Neural cell (in vitro differentiated cells): ENCODE measurements around the gene LMAN2L. TPM values are rescaled to one million over a fixed set of nuclear protein-coding genes. Genes with fewer than 3 reads are reported as not detected.

Experiments
- H2AFZ ChIP-seq: fragments of 200-600, 300-800 bp; sonication (generic), shearing (Covaris generic); 2 replicates; pipeline ENCODE4 v1.6.0; 2014; ENCODE audit warnings: low read depth, mild to moderate bottlenecking, antibody characterized with exemption, low read length, moderate library complexity
- H3F3A ChIP-seq: fragments of 200-600 bp; shearing (Covaris generic); 2 replicates; pipeline ENCODE4 v1.6.1; 2016; ENCODE audit warnings: mild to moderate bottlenecking, moderate library complexity, mixed read lengths, antibody characterized with exemption, low read length; ENCODE audit not compliant: insufficient read depth, poor library complexity, severe bottlenecking
- H3K27ac ChIP-seq: fragments of 200-600, 300-800 bp; sonication (generic), shearing (Covaris generic); 2 replicates; pipeline ENCODE4 v1.5.1; 2014; ENCODE audit warnings: mild to moderate bottlenecking, low read length, moderate library complexity
- H3K27me3 ChIP-seq: fragments of 300-800, 200-600 bp; sonication (generic), shearing (Covaris generic); 2 replicates; pipeline ENCODE4 v1.6.0; 2014; ENCODE audit warnings: mild to moderate bottlenecking, low read depth, low read length, moderate library complexity; ENCODE audit not compliant: insufficient read depth
- H3K36me3 ChIP-seq: fragments of 300-800, 200-600 bp; sonication (generic), shearing (Covaris generic); 2 replicates; pipeline ENCODE4 v1.5.1; 2014; ENCODE audit warnings: mild to moderate bottlenecking, antibody characterized with exemption, low read length, moderate library complexity; ENCODE audit not compliant: insufficient read depth
- H3K4me2 ChIP-seq: fragments of 300-800, 200-600 bp; sonication (generic), shearing (Covaris generic); 2 replicates; pipeline ENCODE4 v1.6.0; 2014; ENCODE audit warnings: mild to moderate bottlenecking, low read length
- H3K4me3 ChIP-seq: fragments of 300-800, 200-600 bp; sonication (generic), shearing (Covaris generic); 2 replicates; pipeline ENCODE4 v1.5.1; 2014; ENCODE audit warnings: mild to moderate bottlenecking, low read length, moderate library complexity
- H3K79me2 ChIP-seq: fragments of 200-600 bp; shearing (Covaris generic); replicated peaks from 2 replicates; pipeline ENCODE4 v1.6.0; 2014; ENCODE audit warnings: mild to moderate bottlenecking, low read length, moderate library complexity; ENCODE audit not compliant: insufficient read depth
- H3K9ac ChIP-seq: fragments of 300-800, 200-600 bp; sonication (generic), shearing (Covaris generic); 2 replicates; pipeline ENCODE4 v1.6.1; 2016; ENCODE audit warnings: mild to moderate bottlenecking, low read length, mixed read lengths
- H3K9me2 ChIP-seq: fragments of 200-600 bp; shearing (Covaris generic); 2 replicates; pipeline ENCODE4 v1.6.1; 2016; ENCODE audit warnings: mild to moderate bottlenecking, low read length, mixed read lengths; ENCODE audit not compliant: insufficient read depth
- H3K9me3 ChIP-seq: fragments of 200-600, 300-800 bp; sonication (generic), shearing (Covaris generic); 2 replicates; pipeline ENCODE4 v1.6.1; 2016; ENCODE audit warnings: mild to moderate bottlenecking, mixed run types, low read length, moderate library complexity, mixed read lengths
- H4K20me1 ChIP-seq: fragments of 200-600 bp; shearing (Covaris generic); 2 replicates; pipeline ENCODE4 v1.6.1; 2016; ENCODE audit warnings: mild to moderate bottlenecking, mixed run types; ENCODE audit not compliant: insufficient read depth
- EP300 ChIP-seq: fragments of 450-650 bp; conservative IDR thresholded peaks from 2 replicates; pipeline ENCODE4 v1.6.1; 2014; ENCODE audit warnings: antibody characterized with exemption, mild to moderate bottlenecking, moderate library complexity; ENCODE audit not compliant: poor library complexity, severe bottlenecking
- EZH2 ChIP-seq: fragments of 200-600, 300-800 bp; shearing (Covaris generic), sonication (generic); IDR thresholded peaks from 2 replicates; pipeline ENCODE4 v1.6.1; 2014; ENCODE audit warnings: antibody characterized with exemption, low read length, borderline replicate concordance, mild to moderate bottlenecking; ENCODE audit not compliant: insufficient read depth, poor library complexity, severe bottlenecking
- MXI1 ChIP-seq: fragments of 450-650 bp; conservative IDR thresholded peaks from 2 replicates; pipeline ENCODE4 v1.6.1; 2014; ENCODE audit warnings: antibody characterized with exemption, mild to moderate bottlenecking; ENCODE audit not compliant: poor library complexity, severe bottlenecking
- POLR2AphosphoS5 ChIP-seq: IDR thresholded peaks from 2 replicates; pipeline ENCODE4 v1.6.1; 2012
- RAD21 ChIP-seq: fragments of 450-650 bp; conservative IDR thresholded peaks from 2 replicates; pipeline ENCODE4 v1.6.1; 2014; ENCODE audit warnings: antibody characterized with exemption, mild to moderate bottlenecking, moderate library complexity
- REST ChIP-seq: IDR thresholded peaks from 2 replicates; pipeline ENCODE4 v1.6.1; 2012; ENCODE audit warnings: borderline replicate concordance
- SMC3 ChIP-seq: fragments of 450-650 bp; conservative IDR thresholded peaks from 2 replicates; pipeline ENCODE4 v1.6.1; 2014; ENCODE audit warnings: antibody characterized with exemption, mild to moderate bottlenecking, moderate library complexity; ENCODE audit not compliant: poor library complexity
- TAF1 ChIP-seq: IDR thresholded peaks from 2 replicates; pipeline ENCODE4 v1.6.1; 2012; ENCODE audit warnings: low read depth
- polyA plus RNA-seq: library from polyadenylated mRNA; depleted of rRNA; stranded (reverse); fragments of >200 nt; gene quantifications from 2 replicates; pipeline ENCODE4 v1.2.3, GENCODE V29; 2014
- TF ChIP-seq, protein P1 (sequence below): fragments of 450-650 bp; IDR thresholded peaks from 2 replicates; pipeline ENCODE4 v1.5.1; 2014; ENCODE audit warnings: antibody characterized with exemption, mild to moderate bottlenecking, moderate library complexity; ENCODE audit not compliant: poor library complexity, severe bottlenecking

The LMAN2L gene
- polyA plus RNA-seq, 1 donor from 2014 or later, result 41.3 TPM

DNA sequence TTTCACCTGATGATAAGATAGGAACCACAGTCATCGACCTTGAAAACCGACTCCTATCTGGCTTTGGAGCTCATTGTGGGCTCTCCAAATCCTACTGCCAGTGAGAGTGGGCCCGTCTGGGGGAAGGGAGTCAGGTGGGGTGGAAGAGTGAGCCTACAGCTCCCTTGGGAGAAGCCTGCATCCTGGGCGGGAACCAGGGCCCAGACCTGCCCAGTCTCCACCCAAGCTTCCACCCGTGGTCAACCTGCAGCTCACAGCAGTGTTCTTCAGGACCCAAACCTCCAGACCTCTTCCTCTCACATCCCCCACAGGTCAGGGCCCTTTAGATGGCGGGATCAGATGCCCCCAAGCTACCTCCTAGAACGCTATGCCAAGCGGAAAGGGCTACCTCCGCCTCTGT lies 40.2 kb downstream of the LMAN2L start:
- no peak overlapping the region for H3K9ac ChIP-seq
- TF ChIP-seq MXI1, result no peak
- H3K36me3 ChIP-seq, result no peaks in the 10 kb centered on the region
- H3K9me3 ChIP-seq, result no peaks in the 10 kb centered on the region
- H4K20me1 ChIP-seq, result no peaks in the 10 kb centered on the region
- no peak overlapping the region for H3K4me3 ChIP-seq
- H3K9me2 ChIP-seq, result no peaks in the 10 kb centered on the region
- H3K79me2 ChIP-seq, result no peaks in the 10 kb centered on the region
- no peak overlapping the region for H2AFZ ChIP-seq
- no peaks in the 10 kb centered on the region for H3F3A ChIP-seq
- no peak overlapping the region for H3K27ac ChIP-seq
- H3K4me2 ChIP-seq, result no peak overlapping the region
- H3K27me3 ChIP-seq, result no peaks in the 10 kb centered on the region

DNA sequence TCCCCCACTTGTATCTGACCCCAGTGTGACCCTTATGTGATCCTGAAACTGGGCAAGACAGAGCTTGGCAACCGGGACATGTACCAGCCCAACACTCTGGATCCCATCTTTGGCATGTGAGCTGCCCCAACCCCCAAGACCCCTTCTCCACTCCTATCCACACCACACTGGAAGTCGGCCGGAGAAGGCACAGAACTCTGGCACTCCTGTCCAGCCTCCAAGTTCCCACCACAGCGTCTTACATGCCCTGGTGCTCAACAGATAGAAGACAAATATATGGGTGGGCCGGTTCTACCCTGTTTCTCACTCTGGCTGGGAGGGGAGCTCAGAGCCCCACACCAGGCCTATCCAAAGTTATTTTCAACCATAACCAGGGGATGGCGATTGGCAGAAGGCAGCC lies 40.8 kb downstream of the LMAN2L start:
- Histone ChIP-seq H3K27ac (no peak overlapping the region), H3K9ac (no peak overlapping the region), H3K4me2 (no peak overlapping the region), H3K79me2 (no peaks in the 10 kb centered on the region), H4K20me1 (no peaks in the 10 kb centered on the region), H3K36me3 (no peaks in the 10 kb centered on the region), H3K27me3 (no peaks in the 10 kb centered on the region), H3K9me3 (no peaks in the 10 kb centered on the region), H3K9me2 (no peaks in the 10 kb centered on the region), H3K4me3 (no peak overlapping the region), H2AFZ (no peak overlapping the region), H3F3A (no peaks in the 10 kb centered on the region)
- TF ChIP-seq REST (no peak), EP300 (no peak), EZH2 (no peak), SMC3 (no peak), TAF1 (no peak), MXI1 (no peak), POLR2AphosphoS5 (no peak), RAD21 (no peak)
- TF ChIP-seq, protein P1, sequence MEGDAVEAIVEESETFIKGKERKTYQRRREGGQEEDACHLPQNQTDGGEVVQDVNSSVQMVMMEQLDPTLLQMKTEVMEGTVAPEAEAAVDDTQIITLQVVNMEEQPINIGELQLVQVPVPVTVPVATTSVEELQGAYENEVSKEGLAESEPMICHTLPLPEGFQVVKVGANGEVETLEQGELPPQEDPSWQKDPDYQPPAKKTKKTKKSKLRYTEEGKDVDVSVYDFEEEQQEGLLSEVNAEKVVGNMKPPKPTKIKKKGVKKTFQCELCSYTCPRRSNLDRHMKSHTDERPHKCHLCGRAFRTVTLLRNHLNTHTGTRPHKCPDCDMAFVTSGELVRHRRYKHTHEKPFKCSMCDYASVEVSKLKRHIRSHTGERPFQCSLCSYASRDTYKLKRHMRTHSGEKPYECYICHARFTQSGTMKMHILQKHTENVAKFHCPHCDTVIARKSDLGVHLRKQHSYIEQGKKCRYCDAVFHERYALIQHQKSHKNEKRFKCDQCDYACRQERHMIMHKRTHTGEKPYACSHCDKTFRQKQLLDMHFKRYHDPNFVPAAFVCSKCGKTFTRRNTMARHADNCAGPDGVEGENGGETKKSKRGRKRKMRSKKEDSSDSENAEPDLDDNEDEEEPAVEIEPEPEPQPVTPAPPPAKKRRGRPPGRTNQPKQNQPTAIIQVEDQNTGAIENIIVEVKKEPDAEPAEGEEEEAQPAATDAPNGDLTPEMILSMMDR, result no peak
